Neural cell (in vitro differentiated cells): Measurements from ENCODE around the gene PKNOX2. TPM values are rescaled to one million over a fixed set of nuclear protein-coding genes. Genes with fewer than 3 reads are reported as not detected.

Experiments
- H2AFZ ChIP-seq: fragments of 200-600, 300-800 bp; sonication (generic), shearing (Covaris generic); 2 replicates; pipeline ENCODE4 v1.6.0; 2014; ENCODE audit warnings: low read depth, mild to moderate bottlenecking, antibody characterized with exemption, low read length, moderate library complexity
- H3F3A ChIP-seq: fragments of 200-600 bp; shearing (Covaris generic); 2 replicates; pipeline ENCODE4 v1.6.1; 2016; ENCODE audit warnings: mild to moderate bottlenecking, moderate library complexity, mixed read lengths, antibody characterized with exemption, low read length; ENCODE audit not compliant: insufficient read depth, poor library complexity, severe bottlenecking
- H3K27ac ChIP-seq: fragments of 200-600, 300-800 bp; sonication (generic), shearing (Covaris generic); 2 replicates; pipeline ENCODE4 v1.5.1; 2014; ENCODE audit warnings: mild to moderate bottlenecking, low read length, moderate library complexity
- H3K27me3 ChIP-seq: fragments of 300-800, 200-600 bp; sonication (generic), shearing (Covaris generic); 2 replicates; pipeline ENCODE4 v1.6.0; 2014; ENCODE audit warnings: mild to moderate bottlenecking, low read depth, low read length, moderate library complexity; ENCODE audit not compliant: insufficient read depth
- H3K36me3 ChIP-seq: fragments of 300-800, 200-600 bp; sonication (generic), shearing (Covaris generic); 2 replicates; pipeline ENCODE4 v1.5.1; 2014; ENCODE audit warnings: mild to moderate bottlenecking, antibody characterized with exemption, low read length, moderate library complexity; ENCODE audit not compliant: insufficient read depth
- H3K4me2 ChIP-seq: fragments of 300-800, 200-600 bp; sonication (generic), shearing (Covaris generic); 2 replicates; pipeline ENCODE4 v1.6.0; 2014; ENCODE audit warnings: mild to moderate bottlenecking, low read length
- H3K4me3 ChIP-seq: fragments of 300-800, 200-600 bp; sonication (generic), shearing (Covaris generic); 2 replicates; pipeline ENCODE4 v1.5.1; 2014; ENCODE audit warnings: mild to moderate bottlenecking, low read length, moderate library complexity
- H3K79me2 ChIP-seq: fragments of 200-600 bp; shearing (Covaris generic); replicated peaks from 2 replicates; pipeline ENCODE4 v1.6.0; 2014; ENCODE audit warnings: mild to moderate bottlenecking, low read length, moderate library complexity; ENCODE audit not compliant: insufficient read depth
- H3K9ac ChIP-seq: fragments of 300-800, 200-600 bp; sonication (generic), shearing (Covaris generic); 2 replicates; pipeline ENCODE4 v1.6.1; 2016; ENCODE audit warnings: mild to moderate bottlenecking, low read length, mixed read lengths
- H3K9me2 ChIP-seq: fragments of 200-600 bp; shearing (Covaris generic); 2 replicates; pipeline ENCODE4 v1.6.1; 2016; ENCODE audit warnings: mild to moderate bottlenecking, low read length, mixed read lengths; ENCODE audit not compliant: insufficient read depth
- H3K9me3 ChIP-seq: fragments of 200-600, 300-800 bp; sonication (generic), shearing (Covaris generic); 2 replicates; pipeline ENCODE4 v1.6.1; 2016; ENCODE audit warnings: mild to moderate bottlenecking, mixed run types, low read length, moderate library complexity, mixed read lengths
- H4K20me1 ChIP-seq: fragments of 200-600 bp; shearing (Covaris generic); 2 replicates; pipeline ENCODE4 v1.6.1; 2016; ENCODE audit warnings: mild to moderate bottlenecking, mixed run types; ENCODE audit not compliant: insufficient read depth
- CTCF ChIP-seq: fragments of 450-650 bp; IDR thresholded peaks from 2 replicates; pipeline ENCODE4 v1.5.1; 2014; ENCODE audit warnings: antibody characterized with exemption, mild to moderate bottlenecking, moderate library complexity; ENCODE audit not compliant: poor library complexity, severe bottlenecking
- EP300 ChIP-seq: fragments of 450-650 bp; conservative IDR thresholded peaks from 2 replicates; pipeline ENCODE4 v1.6.1; 2014; ENCODE audit warnings: antibody characterized with exemption, mild to moderate bottlenecking, moderate library complexity; ENCODE audit not compliant: poor library complexity, severe bottlenecking
- EZH2 ChIP-seq: fragments of 200-600, 300-800 bp; shearing (Covaris generic), sonication (generic); IDR thresholded peaks from 2 replicates; pipeline ENCODE4 v1.6.1; 2014; ENCODE audit warnings: antibody characterized with exemption, low read length, borderline replicate concordance, mild to moderate bottlenecking; ENCODE audit not compliant: insufficient read depth, poor library complexity, severe bottlenecking
- MXI1 ChIP-seq: fragments of 450-650 bp; conservative IDR thresholded peaks from 2 replicates; pipeline ENCODE4 v1.6.1; 2014; ENCODE audit warnings: antibody characterized with exemption, mild to moderate bottlenecking; ENCODE audit not compliant: poor library complexity, severe bottlenecking
- POLR2AphosphoS5 ChIP-seq: IDR thresholded peaks from 2 replicates; pipeline ENCODE4 v1.6.1; 2012
- RAD21 ChIP-seq: fragments of 450-650 bp; conservative IDR thresholded peaks from 2 replicates; pipeline ENCODE4 v1.6.1; 2014; ENCODE audit warnings: antibody characterized with exemption, mild to moderate bottlenecking, moderate library complexity
- REST ChIP-seq: IDR thresholded peaks from 2 replicates; pipeline ENCODE4 v1.6.1; 2012; ENCODE audit warnings: borderline replicate concordance
- SMC3 ChIP-seq: fragments of 450-650 bp; conservative IDR thresholded peaks from 2 replicates; pipeline ENCODE4 v1.6.1; 2014; ENCODE audit warnings: antibody characterized with exemption, mild to moderate bottlenecking, moderate library complexity; ENCODE audit not compliant: poor library complexity
- TAF1 ChIP-seq: IDR thresholded peaks from 2 replicates; pipeline ENCODE4 v1.6.1; 2012; ENCODE audit warnings: low read depth
- polyA plus RNA-seq: library from polyadenylated mRNA; depleted of rRNA; stranded (reverse); fragments of >200 nt; gene quantifications from 2 replicates; pipeline ENCODE4 v1.2.3, GENCODE V29; 2014

PKNOX2 gene
- polyA plus RNA-seq, 1 donor from 2014 or later, result 0.99 TPM

GRCh38 chr11:125329786-125330185 lies 165.2 kb downstream of the PKNOX2 start:
- Histone ChIP-seq H3K79me2 (no peaks in the 10 kb centered on the region), H3K27ac (no peak overlapping the region)

More at GRCh38 chr11:125329786-125330185, 165.2 kb downstream of the PKNOX2 start:
- Histone ChIP-seq H3K36me3 (no peaks in the 10 kb centered on the region), H3F3A (no peaks in the 10 kb centered on the region), H3K9ac (no peak overlapping the region), H2AFZ (no peak overlapping the region), H3K4me3 (no peak overlapping the region), H3K9me2 (no peaks in the 10 kb centered on the region), H4K20me1 (no peaks in the 10 kb centered on the region), H3K9me3 (no peaks in the 10 kb centered on the region), H3K27me3 (no peaks in the 10 kb centered on the region), H3K4me2 (no peak overlapping the region)
- TF ChIP-seq MXI1, result no peak
- no peak for TF ChIP-seq EZH2
- no peak for TF ChIP-seq POLR2AphosphoS5
- no peak for TF ChIP-seq CTCF
- TF ChIP-seq TAF1, result no peak
- TF ChIP-seq SMC3, result no peak
- TF ChIP-seq EP300, result no peak
- no peak for TF ChIP-seq RAD21
- no peak for TF ChIP-seq REST
